GM12878 (cell line): Measurements from ENCODE around the gene ZBTB34.

ENCODE experiments used
- BCLAF1 ChIP-seq: fragments of 450-650 bp; IDR thresholded peaks from 2 replicates; pipeline ENCODE4 v1.6.1; 2017; ENCODE audit warnings: antibody characterized with exemption, mild to moderate bottlenecking, moderate library complexity
- CTCF ChIP-seq, 3 experiments: IDR thresholded peaks in 2 of 3; conservative IDR thresholded peaks in 1 of 3; 2 replicates each; pipeline ENCODE4 v1.5.1; 2011; ENCODE audit warnings: low read depth in 3 of 3, low read length in 3 of 3, mild to moderate bottlenecking in 3 of 3, control low read depth in 2 of 3, moderate library complexity in 2 of 3, inconsistent platforms in 1 of 3, mixed read lengths in 1 of 3; ENCODE audit not compliant: control insufficient read depth in 2 of 3, insufficient read depth in 1 of 3; ENCODE audit errors: extremely low read depth in 1 of 3
- GABPA ChIP-seq: IDR thresholded peaks from 2 replicates; pipeline ENCODE4 v1.6.1; 2014; ENCODE audit warnings: antibody characterized with exemption, low read depth, mild to moderate bottlenecking, inconsistent platforms
- JUND ChIP-seq: IDR thresholded peaks from 2 replicates; pipeline ENCODE4 v1.6.1; 2012; ENCODE audit warnings: low read depth, mild to moderate bottlenecking, low read length, improper control_type of control experiment, moderate library complexity
- KDM1A ChIP-seq: fragments of 200-600 bp; sonication (generic); IDR thresholded peaks from 2 replicates; pipeline ENCODE4 v1.6.1; 2016; ENCODE audit warnings: borderline replicate concordance
- SP1 ChIP-seq: IDR thresholded peaks from one replicate; pipeline ENCODE4 v1.6.1; 2011; ENCODE audit warnings: low read depth, low read length
- YBX1 ChIP-seq: fragments of 450-650 bp; IDR thresholded peaks from 2 replicates; pipeline ENCODE4 v1.6.1; 2016; ENCODE audit warnings: antibody characterized with exemption
- ZNF217 ChIP-seq: fragments of 450-650 bp; IDR thresholded peaks from 2 replicates; pipeline ENCODE4 v1.6.1; 2017; ENCODE audit warnings: antibody characterized with exemption, mild to moderate bottlenecking
- TF ChIP-seq, protein P1 (sequence below): IDR thresholded peaks from 2 replicates; pipeline ENCODE4 v1.6.1; 2012; ENCODE audit warnings: low read depth, low read length, improper control_type of control experiment

GRCh38 chr9:126838055-126838811 is 22.2 kb upstream of the ZBTB34 start:
- no peak for TF ChIP-seq KDM1A
- TF ChIP-seq GABPA, result no peak
- TF ChIP-seq BCLAF1, result no peak
- TF ChIP-seq SP1, result no peak
- TF ChIP-seq ZNF217, result no peak
- 0 out of 2 replicates have a peak, but pooled peaks have one; percentile 27 for TF ChIP-seq JUND
- TF ChIP-seq CTCF (IDR thresholded peaks at IDR 0.05 in 2 of 3, conservative IDR thresholded peaks at IDR 0.05 in 1 of 3; ENCODE audit: control insufficient read depth in 2 of 3, extremely low read depth in 1 of 3, insufficient read depth in 1 of 3, low read depth in 3 of 3, low read length in 3 of 3), result no peak
- TF ChIP-seq, protein P1, sequence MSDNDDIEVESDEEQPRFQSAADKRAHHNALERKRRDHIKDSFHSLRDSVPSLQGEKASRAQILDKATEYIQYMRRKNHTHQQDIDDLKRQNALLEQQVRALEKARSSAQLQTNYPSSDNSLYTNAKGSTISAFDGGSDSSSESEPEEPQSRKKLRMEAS, result no peak
- TF ChIP-seq YBX1, result no peak
